Measurements from ENCODE around the gene NT5M. TPM values are rescaled to one million over a fixed set of nuclear protein-coding genes. Genes with fewer than 3 reads are reported as not detected.

The NT5M gene
- polyA plus RNA-seq, 3 donors = 0.23 to 0.57 (median 0.25) TPM

DNA sequence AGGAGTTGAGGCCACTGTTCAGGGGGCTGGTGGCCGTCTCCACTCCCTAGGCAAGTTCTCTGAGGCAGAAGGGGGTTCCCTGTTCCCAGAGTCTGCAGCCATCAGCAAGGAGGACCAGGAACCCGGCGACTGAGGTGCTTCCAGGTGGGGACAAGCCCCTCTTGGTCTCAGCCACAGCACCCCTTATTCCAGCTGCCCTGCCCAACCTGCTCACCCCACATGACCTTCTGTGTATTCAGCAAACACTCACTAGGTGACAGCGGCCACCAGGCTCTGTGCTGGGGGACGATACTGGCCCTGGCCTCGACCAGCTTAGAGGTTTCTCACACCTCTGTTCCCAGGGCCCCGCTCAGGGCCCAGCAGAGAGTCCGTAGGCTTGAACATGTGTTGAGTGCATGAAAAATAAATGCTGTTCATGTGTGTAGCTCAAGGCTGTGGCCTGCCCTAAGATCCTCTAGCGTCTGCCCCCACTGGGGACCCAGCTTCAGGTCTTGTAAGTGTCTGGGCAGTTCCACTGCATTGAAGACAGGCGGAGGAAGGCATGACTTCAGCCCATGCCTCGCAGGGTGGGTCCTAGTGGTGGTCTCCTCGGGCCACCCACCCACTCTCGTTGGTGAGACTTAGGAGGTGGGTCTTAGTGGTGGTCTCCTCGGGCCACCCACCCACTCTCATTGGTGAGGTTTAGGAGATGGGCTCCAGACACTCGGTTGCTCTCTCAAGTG is 44.2 kb downstream of the NT5M start:
- Histone ChIP-seq H3K27me3 (ENCODE audit: control insufficient read depth in 2 of 2, insufficient read depth in 2 of 2, low read length in 2 of 2) (no peaks in the 10 kb centered on the region), H3K4me2 (replicated peaks; ENCODE audit: extremely low read depth, low read length, poor library complexity, severe bottlenecking) (no peak overlapping the region), H3K9me3 (replicated peaks in 1 of 2; ENCODE audit: control insufficient read depth in 1 of 2, insufficient read depth in 1 of 2, low read length in 2 of 2) (no peaks in the 10 kb centered on the region), H4K20me1 (ENCODE audit: insufficient read depth, low read length) (no peaks in the 10 kb centered on the region), H2AFZ (ENCODE audit: insufficient read depth, low read depth, low read length, poor library complexity, severe bottlenecking) (no peak overlapping the region), H3K27ac (ENCODE audit: low read depth in 1 of 2, low read length in 2 of 2) (no peak overlapping the region), H3K36me3 (replicated peaks in 1 of 2; ENCODE audit: control insufficient read depth in 1 of 2, insufficient read depth in 2 of 2, low read length in 2 of 2) (no peaks in the 10 kb centered on the region), H3K4me3 (replicated peaks in 1 of 3; ENCODE audit: low read depth in 2 of 3, low read length in 3 of 3) (no peak overlapping the region), H3K9ac (ENCODE audit: insufficient read depth, low read length, poor library complexity, severe bottlenecking) (no peak overlapping the region), H3K4me1 (ENCODE audit: control insufficient read depth in 1 of 2, insufficient read depth in 2 of 2, low read length in 2 of 2) (no peaks in the 10 kb centered on the region), H3K79me2 (ENCODE audit: insufficient read depth, low read length) (no peaks in the 10 kb centered on the region)
- Mint-ChIP-seq H3K4me1 (peaks cover 2% of the 10 kb centered on the region), H3K9me3 (no peaks in the 10 kb centered on the region), H3K27me3 (ENCODE audit: low read depth in 3 of 3) (peaks cover 0 to 1% (median 0%) of the 10 kb centered on the region in 3 donors), H3K27ac (no peak overlapping the region), H3K36me3 (peaks cover 5% of the 10 kb centered on the region in 2 donors), H3K4me3 (no peak overlapping the region)
- no peak for DNase-seq
- 95% methylated on average over 9 of the region's 15 CpGs for WGBS (ENCODE audit: insufficient coverage)
- intact Hi-C loops (cut with micrococcal nuclease) = no loop called here
- TF ChIP-seq, protein P1, sequence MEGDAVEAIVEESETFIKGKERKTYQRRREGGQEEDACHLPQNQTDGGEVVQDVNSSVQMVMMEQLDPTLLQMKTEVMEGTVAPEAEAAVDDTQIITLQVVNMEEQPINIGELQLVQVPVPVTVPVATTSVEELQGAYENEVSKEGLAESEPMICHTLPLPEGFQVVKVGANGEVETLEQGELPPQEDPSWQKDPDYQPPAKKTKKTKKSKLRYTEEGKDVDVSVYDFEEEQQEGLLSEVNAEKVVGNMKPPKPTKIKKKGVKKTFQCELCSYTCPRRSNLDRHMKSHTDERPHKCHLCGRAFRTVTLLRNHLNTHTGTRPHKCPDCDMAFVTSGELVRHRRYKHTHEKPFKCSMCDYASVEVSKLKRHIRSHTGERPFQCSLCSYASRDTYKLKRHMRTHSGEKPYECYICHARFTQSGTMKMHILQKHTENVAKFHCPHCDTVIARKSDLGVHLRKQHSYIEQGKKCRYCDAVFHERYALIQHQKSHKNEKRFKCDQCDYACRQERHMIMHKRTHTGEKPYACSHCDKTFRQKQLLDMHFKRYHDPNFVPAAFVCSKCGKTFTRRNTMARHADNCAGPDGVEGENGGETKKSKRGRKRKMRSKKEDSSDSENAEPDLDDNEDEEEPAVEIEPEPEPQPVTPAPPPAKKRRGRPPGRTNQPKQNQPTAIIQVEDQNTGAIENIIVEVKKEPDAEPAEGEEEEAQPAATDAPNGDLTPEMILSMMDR (IDR thresholded peaks at IDR 0.05) = no peak

DNA sequence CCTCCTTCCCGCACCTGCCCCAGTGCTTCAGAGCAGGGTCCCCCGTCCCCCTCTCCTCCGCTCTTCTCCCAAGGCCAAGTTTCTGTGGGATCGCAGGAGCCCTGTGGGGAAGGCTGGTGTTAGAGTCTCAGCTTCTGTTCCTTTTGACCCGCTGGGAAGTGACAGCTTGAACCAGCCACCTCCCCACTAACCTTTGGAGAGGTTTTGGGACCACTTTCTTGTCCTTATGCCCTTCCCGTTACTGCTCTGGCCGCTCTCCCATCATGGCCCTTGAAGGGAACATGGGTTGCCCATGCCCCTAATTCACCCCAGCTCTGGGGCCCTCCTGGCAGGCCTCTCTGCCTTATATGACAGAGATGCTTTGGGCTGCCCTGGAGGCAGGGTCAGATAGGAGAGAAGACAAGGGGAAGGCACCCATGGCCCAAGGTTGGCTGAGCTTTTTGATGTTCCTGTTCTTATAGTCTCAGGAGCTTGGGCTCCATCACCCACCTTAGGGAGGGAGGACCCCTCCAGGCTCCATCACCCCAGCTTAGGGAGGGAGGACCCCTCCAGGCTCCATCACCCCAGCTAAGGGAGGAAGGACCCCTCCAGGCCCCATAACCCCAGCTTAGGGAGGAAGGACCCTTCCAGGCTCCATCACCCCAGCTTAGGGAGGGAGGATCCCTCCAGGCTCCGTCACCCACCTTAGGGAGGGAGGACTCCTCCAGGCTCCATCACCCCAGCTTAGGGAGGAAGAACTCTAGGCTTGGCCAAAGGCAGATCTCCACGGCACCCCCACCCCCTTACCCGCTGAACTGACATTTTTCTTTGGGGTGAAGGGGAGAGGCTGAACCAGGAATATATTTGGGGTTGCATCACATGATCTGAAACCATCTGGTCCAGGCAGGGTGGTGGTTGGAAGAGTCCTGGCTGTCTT is 45.0 kb downstream of the NT5M start:
- H3K4me1 Mint-ChIP-seq = peaks cover 2% of the 10 kb centered on the region
- Histone ChIP-seq H3K4me3 (replicated peaks in 1 of 3; ENCODE audit: low read depth in 2 of 3, low read length in 3 of 3) (no peak overlapping the region), H3K9me3 (replicated peaks in 1 of 2; ENCODE audit: control insufficient read depth in 1 of 2, insufficient read depth in 1 of 2, low read length in 2 of 2) (no peaks in the 10 kb centered on the region), H4K20me1 (ENCODE audit: insufficient read depth, low read length) (no peaks in the 10 kb centered on the region), H3K79me2 (ENCODE audit: insufficient read depth, low read length) (no peaks in the 10 kb centered on the region), H3K36me3 (replicated peaks in 1 of 2; ENCODE audit: control insufficient read depth in 1 of 2, insufficient read depth in 2 of 2, low read length in 2 of 2) (no peaks in the 10 kb centered on the region), H3K9ac (ENCODE audit: insufficient read depth, low read length, poor library complexity, severe bottlenecking) (no peak overlapping the region), H3K4me1 (ENCODE audit: control insufficient read depth in 1 of 2, insufficient read depth in 2 of 2, low read length in 2 of 2) (no peaks in the 10 kb centered on the region), H3K27ac (ENCODE audit: low read depth in 1 of 2, low read length in 2 of 2) (no peak overlapping the region), H3K4me2 (replicated peaks; ENCODE audit: extremely low read depth, low read length, poor library complexity, severe bottlenecking) (no peak overlapping the region), H2AFZ (ENCODE audit: insufficient read depth, low read depth, low read length, poor library complexity, severe bottlenecking) (no peak overlapping the region), H3K27me3 (ENCODE audit: control insufficient read depth in 2 of 2, insufficient read depth in 2 of 2, low read length in 2 of 2) (no peaks in the 10 kb centered on the region)
- no peak for DNase-seq
- intact Hi-C loops (cut with micrococcal nuclease) = no loop called here
- no peak overlapping the region for H3K27ac Mint-ChIP-seq
- no peaks in the 10 kb centered on the region for H3K36me3 Mint-ChIP-seq
- WGBS (ENCODE audit: insufficient coverage) = 100% methylated on average over 4 of the region's 10 CpGs
- H3K27me3 Mint-ChIP-seq (ENCODE audit: low read depth in 3 of 3) = peaks cover 0 to 1% (median 0%) of the 10 kb centered on the region in 3 donors
- no peak overlapping the region for H3K4me3 Mint-ChIP-seq
- TF ChIP-seq, protein P1 (IDR thresholded peaks at IDR 0.05) = no peak
- no peaks in the 10 kb centered on the region for H3K9me3 Mint-ChIP-seq
